GM19397 (cell line): ENCODE results near the gene FLNC.

Source experiments
- ATAC-seq: cut with Tn5 transposase; IDR thresholded peaks from one replicate; pipeline ENCODE4 v1.9.1; 2021; ENCODE audit warnings: mild to moderate bottlenecking, moderate library complexity; ENCODE audit not compliant: unreplicated experiment

FLNC gene

GRCh38 chr7:128860158-128861073 lies 30.2 kb downstream of the FLNC start:
- no peak for ATAC-seq

- ATAC-seq, result no peak
These were observed 31.9 kb downstream of the FLNC start for GRCh38 chr7:128861957-128862570.

DNA sequence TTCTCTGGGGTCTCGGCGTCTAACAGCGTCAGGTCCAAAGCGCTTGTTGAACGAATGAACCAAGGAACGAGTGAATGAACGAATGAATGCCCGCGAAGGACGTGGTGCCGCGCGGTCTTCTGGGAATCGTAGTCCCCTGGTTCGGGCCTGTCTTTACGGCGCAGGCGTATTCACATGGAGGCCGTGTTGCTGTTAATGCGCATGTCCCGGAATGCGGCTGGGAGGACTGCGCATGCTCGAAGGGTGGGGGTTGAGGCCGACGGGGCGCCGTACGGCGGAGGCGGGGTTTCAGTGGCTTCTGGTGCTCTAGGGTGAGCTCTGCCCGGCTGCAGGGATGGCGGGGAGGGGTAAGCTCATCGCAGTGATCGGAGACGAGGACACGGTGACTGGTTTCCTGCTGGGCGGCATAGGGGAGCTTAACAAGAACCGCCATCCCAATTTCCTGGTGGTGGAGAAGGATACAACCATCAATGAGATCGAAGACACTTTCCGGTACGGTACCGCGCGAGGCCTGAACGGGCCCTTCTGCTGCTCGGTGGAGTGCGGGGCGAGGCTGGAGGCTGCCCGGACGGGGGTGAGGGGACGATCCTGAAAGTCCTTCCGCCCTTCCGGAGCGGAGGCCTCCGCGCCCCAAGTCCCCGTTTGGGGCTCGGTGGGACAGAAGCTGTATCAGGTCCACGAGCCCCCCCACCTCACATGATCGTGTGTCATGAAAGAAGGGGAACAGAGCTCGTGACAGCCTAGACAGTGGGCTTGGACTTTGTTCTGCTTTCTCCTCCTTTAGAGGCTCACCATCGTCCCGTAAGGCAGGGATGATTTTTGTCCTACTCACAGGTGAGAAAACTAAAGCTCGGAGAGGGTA lies 32.6 kb downstream of the FLNC start, which contains the start of gene ATP6V1F:
ATP6V1F (plus strand) TSS at position 286 of the 862 bp plus-strand sequence; CDS start at position 335, 49 bp downstream.
- peak; percentile 85 for ATAC-seq

DNA sequence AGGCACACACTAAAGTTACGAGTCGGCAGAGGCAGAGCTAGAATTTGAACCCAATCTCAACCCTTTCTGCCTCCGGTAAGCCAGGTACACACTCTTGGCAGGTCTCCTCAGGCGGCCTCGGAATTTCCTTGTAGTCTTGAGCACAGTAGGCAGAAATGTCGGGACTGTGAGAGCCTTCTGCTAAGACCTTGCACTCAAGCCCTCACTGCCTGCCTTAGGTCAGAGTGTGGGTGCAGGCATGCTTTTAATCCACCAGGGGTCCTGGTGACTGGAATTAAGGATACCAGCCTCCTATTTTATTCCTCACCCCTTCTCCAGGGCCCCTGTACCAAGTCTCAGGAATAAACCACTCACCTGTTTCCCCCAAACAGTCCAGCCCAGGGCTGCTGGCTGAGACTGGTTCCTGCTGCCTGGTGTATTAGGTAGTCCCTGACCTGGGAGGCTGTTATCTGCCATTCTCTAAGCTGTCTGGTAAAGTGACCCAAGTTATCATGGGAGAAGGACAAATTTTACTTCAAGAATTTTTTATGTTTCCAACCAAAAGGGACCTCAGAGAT lies 33.3 kb downstream of the FLNC start:
- peak; percentile 32 for ATAC-seq

GRCh38 chr7:128865303-128865702 lies 35.1 kb downstream of the FLNC start:
- ATAC-seq, result no peak

- no peak for ATAC-seq
These were observed 36.0 kb downstream of the FLNC start for GRCh38 chr7:128865996-128866877.

GRCh38 chr7:128867241-128867640 lies 37.0 kb downstream of the FLNC start:
- ATAC-seq, result no peak

DNA sequence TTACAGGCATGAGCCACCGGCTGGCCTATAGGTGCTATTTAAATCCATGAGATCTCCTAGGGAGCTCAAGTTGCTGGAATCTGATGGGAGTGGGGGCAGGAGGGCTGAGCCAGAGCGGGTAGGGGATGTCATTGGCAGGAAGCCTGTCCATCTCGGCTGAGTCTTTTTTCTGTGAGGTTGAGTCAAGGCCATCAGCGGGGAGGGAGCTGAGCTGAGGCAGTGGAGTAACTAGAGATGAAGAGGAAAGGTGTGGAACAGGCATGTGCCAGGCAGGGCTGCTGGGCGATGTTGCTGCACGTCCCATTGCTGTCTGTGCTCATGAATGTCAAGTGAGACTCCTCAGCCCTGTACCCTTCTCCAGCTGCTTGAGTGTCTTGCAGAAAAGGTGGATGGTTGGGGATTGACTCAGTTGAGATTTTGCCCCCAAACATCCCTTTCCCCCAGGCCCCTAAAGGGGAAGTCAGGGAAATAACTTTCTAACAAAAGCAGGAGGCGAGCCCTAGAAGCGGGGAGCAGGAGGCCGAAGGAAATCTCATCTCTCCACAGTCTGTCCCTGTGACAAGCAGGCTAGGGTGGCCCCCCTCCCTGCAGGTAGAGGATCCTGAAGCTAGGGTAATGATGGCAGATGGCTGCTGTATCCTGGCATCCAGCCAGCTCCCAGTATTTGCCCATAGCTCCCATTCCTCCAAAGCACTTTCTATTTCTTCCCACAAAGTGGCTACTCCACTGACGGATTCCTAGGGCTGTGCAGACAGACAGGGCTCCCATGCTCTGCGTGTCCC lies 37.8 kb downstream of the FLNC start:
- ATAC-seq, result no peak

DNA sequence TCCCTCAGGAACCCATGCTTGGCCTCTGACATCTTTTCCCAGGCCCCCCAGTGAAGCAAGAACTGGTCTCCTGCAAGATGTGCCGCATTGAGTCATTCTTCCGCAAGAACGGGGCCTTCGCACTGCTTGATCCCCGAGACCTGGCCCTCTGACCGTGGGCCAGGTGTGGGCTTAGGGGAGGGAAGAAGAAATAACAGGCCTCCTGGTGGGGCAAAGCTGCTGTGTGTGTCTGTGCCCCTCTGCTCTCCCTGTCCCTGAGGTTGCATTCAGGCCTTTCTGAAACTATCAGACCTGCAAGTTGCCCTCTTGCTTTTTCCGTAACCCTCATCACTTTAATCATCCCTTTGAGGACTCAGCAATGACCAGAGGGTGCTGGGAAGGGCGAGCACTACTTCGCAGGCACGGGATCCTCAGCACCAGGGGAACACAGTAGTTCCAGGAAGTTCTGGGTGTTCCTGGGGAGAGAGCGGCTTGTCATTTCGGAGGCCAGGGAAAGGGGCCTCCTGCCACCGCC lies 38.5 kb downstream of the FLNC start:
- no peak for ATAC-seq

GRCh38 chr7:128869138-128869943 lies 39.1 kb downstream of the FLNC start:
- ATAC-seq, result peak; percentile 69

DNA sequence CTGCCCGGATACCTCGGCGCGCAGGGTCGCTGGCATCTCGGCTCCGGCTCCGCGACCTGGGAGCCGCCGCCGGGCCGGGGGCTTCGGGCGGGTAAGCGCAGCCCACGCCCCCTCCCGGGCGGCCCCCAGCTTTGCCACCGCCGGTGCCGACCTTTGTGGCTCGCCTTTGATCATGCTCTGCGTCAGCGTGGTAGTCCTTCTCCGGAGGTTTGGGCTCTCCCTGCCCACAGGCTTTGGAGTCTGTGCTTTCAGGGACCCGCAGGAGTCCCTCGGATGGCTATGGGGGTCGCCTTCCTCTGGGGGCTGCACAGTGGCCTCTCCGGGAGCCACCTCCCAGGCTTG lies 39.7 kb downstream of the FLNC start:
- peak; percentile 12 for ATAC-seq

- no peak for ATAC-seq
These were observed 40.8 kb downstream of the FLNC start for GRCh38 chr7:128871050-128871449.

DNA sequence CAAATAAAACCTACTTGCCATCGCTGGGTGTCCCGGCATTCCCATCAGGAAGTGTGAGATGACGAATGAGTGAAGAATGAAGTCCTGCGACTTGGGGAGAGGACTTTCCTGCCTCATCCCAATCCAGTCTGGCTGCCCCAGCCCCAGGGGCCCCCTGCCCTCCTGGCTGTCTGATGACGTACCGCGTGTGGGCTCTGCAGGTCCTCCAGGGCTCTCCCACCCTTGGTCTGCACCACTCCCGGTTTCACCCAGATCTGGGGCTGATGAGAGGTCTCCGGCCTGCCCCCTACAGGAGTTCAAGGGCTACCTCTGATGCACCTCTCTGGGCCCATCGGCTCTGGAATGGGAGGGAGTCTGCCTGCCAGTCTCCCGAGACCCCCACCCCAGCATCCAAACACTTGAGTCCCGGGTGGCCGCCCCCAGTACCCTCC lies 42.2 kb downstream of the FLNC start:
- no peak for ATAC-seq

GRCh38 chr7:128873234-128873633 lies 43.0 kb downstream of the FLNC start:
- ATAC-seq, result no peak

DNA sequence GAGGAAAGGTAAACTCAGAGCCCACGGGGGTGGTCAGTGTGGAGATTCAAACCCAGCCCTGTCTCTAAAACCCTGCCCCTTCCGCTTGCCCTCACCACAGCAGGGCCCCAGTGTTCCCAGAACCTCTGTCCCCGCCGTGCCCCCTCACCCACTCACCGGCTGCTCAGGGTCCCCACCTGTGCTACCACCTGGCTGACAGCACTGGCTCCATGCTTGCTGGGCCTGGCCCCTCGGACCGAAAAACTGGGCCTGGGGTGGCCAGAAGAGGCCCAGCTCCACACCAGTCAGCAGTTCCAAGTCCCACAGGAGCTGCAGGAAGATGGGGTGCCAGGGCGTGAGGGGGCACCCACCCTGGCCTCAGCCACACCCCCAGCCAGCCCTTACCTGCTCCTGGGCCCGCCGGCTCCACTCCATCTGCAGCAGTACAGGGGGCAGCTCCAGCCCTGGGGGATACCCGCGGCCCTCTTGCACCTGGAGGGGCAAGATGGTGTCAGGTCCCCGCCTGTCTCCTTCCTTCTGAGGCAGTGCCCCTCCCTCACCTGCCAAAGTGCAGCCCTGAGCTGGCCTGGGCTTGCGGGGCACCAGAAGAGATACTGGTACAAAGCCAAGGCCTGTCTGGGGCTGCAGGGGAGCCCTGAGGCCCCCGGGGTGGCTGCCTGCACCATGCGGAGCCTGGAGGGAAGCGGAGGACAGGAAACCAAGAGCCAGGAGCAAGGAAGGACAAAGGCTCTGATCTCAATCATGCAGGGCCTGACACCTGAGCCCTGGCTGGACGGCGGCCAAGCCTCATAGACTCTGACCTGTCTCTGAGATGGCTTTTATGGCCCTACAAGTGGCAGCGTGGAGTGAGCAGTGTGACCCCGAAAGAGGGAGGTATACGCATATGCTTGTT lies 44.2 kb downstream of the FLNC start:
- ATAC-seq, result no peak

DNA sequence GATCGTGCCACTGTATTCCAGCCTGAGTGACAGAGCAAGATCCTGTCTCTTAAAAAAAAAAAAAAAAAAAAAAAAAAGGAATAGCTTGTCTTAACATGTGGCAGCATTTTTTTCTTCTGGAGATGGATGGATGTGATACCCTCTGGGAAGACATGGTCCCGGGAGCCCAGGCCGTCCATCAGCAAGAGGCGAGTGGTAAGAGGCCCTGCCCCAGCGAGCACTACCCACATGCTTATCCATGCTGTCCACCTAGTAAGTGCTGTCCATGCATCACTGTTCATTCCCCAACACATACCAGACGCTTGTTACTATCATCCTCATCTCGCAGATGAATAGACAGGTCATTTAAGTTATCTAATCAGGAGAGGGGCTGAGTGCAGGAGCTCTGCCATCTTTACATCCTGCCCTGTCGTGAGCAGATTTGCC lies 45.3 kb downstream of the FLNC start:
- no peak for ATAC-seq

- ATAC-seq, result no peak
These were observed 45.9 kb downstream of the FLNC start for GRCh38 chr7:128876127-128876526.
